ENCODE measurements around the gene ZNF221.
A peak's percentile ranks its signal among the peaks of the same experiment; 100 is the strongest.
"Not testable (repeated sequence)": the region's sequence is repeated elsewhere in the genome, so short reads cannot be mapped to it uniquely, and the experiment has no call there.

The ZNF221 gene

DNA sequence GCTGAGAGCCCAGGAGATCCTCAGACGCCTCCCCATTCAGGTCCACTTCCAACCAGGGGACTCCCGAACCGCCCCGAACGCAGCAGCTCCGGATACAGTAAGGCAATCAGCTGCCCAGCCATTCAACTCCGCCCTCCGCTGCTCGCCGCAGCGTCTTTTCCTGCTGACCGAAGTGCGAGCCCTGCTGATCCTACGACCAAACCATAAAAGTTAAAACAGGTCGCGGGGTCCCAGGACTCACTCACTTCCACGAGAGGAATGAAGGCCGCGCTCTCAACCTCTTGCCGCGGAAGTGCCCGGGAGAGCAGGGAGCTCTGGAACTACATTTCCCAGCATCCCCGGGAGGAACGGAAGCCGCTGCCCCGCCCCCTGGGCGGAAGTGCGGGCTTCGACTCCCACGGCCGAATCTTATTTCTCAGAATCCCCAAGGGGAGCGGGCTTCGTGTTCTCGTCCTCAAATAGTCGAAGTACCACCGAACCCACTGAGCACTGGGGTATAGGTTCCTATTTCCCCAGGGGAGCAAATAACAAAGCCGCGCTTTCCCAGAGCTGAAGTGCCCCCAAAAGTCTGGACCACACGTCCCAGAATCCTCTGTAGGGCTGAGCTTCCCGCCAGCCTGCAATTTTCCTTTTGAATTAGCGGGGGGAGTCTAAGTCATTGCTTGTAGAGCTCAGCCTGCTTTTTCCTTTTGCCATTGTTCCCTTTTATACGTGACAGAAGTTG lies 15.9 kb upstream of the ZNF221 start, which contains the start of gene ZNF45:
Gene ZNF45, minus strand, starts transcription at position 298 of the 724 bp plus-strand sequence. CDS start 13,097 bp downstream, outside the sequence.
- peak within 1 kb of the TSS; percentile 87 for H3K27ac ChIP-seq
- TF ChIP-seq, protein P1, sequence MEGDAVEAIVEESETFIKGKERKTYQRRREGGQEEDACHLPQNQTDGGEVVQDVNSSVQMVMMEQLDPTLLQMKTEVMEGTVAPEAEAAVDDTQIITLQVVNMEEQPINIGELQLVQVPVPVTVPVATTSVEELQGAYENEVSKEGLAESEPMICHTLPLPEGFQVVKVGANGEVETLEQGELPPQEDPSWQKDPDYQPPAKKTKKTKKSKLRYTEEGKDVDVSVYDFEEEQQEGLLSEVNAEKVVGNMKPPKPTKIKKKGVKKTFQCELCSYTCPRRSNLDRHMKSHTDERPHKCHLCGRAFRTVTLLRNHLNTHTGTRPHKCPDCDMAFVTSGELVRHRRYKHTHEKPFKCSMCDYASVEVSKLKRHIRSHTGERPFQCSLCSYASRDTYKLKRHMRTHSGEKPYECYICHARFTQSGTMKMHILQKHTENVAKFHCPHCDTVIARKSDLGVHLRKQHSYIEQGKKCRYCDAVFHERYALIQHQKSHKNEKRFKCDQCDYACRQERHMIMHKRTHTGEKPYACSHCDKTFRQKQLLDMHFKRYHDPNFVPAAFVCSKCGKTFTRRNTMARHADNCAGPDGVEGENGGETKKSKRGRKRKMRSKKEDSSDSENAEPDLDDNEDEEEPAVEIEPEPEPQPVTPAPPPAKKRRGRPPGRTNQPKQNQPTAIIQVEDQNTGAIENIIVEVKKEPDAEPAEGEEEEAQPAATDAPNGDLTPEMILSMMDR (conservative IDR thresholded peaks at IDR 0.05; ENCODE audit: low read depth), result no peak
- CTCF ChIA-PET, result interaction anchor here (0.6 to 0.8 kb wide), 4 partner anchors 16 to 660 kb away, joined by 3 to 4 read pairs (median 4); partner anchors contain the start of gene ZNF221
- POLR2A ChIA-PET (ENCODE audit: low non-redundant PET), result interaction anchor here (0.6 kb wide), 1 partner anchor 16 kb away, joined by 3 read pairs; the partner anchor contains the start of gene ZNF221
- peak; percentile 91 for DNase-seq (ENCODE audit: low spot score)

DNA sequence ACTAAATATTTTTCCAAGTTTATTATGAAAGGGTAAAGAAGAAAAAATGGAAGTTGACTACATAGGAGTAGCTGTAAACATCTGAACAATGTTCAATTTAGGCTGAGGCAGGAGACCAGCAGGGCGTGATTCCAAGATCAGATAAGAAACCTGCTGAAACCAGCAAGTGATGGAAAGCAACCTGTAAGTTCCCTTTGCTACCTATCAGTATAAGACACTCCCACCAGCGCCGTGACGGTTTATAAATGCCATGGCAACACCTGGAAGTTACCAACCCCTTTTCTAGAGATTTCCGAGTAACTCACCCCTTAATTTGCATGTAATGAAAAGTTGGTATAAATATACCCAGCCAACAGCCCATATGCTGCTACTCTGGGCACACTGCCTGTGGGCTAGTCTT lies 14.8 kb upstream of the ZNF221 start:
- TF ChIP-seq, protein P1 (conservative IDR thresholded peaks at IDR 0.05; ENCODE audit: low read depth), result no peak
- H3K27ac ChIP-seq, result no peak overlapping the region
- no peak for DNase-seq (ENCODE audit: low spot score)
- ChIA-PET CTCF (interaction anchor here (0.7 kb wide), 1 partner anchor 99 kb away, joined by 3 read pairs; no protein-coding TSS in a partner anchor), POLR2A (ENCODE audit: low non-redundant PET) (no interaction called here)

DNA sequence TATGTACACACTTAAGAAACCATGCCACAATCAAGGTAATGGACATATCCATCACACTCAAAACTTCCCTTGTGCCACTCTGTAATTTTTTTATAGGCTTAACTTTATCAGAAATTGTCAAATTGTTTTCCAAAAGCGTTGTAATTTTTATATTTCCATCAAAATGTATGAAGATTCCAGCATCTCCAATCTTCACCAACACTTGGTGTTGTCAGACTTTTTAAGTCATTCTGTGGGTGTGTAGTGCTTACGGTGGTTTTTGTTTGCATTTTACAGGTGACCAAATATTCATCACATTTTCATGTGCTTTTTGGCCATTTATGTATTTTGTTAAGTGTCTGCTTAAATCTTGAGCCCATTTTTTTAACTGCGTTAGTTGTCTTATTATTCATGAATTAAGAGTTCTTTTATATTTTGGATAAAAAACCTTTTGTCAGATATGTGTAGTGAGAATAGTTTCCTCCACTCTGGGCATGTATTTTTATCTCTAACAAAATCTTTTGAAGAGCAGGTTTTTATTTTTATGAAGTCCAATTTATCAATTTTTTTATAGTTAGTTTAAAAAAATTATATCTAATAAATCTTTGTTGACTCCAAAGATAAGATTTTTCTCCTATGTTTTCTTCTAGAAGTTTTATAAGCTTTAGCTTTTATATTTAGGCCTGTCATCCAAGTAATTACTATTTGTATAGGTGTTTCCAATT lies 11.3 kb upstream of the ZNF221 start:
- CTCF ChIA-PET, result no interaction called here
- DNase-seq (ENCODE audit: low spot score), result no peak
- TF ChIP-seq, protein P1 (conservative IDR thresholded peaks at IDR 0.05; ENCODE audit: low read depth), result no peak
- no peak overlapping the region for H3K27ac ChIP-seq
- POLR2A ChIA-PET (ENCODE audit: low non-redundant PET), result no interaction called here

DNA sequence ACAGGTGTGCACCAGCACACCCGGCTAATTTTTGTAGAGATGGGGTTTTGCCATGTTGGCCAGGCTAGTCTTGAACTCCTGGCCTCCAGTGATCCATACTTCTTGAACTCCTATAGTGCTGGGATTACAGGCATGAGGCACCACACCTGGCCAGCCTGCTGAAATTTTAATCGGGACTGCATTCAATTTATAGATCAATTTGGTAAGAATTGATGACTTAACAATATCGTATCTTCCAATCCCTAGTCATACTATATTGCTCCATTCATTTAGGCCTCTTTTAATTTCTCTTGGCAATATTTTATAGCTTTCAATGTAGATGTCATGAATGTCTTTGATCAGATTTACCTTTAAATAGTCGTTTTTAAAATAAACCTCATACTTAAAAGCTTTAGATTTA lies 10.3 kb upstream of the ZNF221 start:
- ChIA-PET CTCF (interaction anchor here (0.5 kb wide), 1 partner anchor 120 kb away, joined by 5 read pairs; no protein-coding TSS in a partner anchor), POLR2A (ENCODE audit: low non-redundant PET) (no interaction called here)
- DNase-seq (ENCODE audit: low spot score), result no peak
- TF ChIP-seq, protein P1 (conservative IDR thresholded peaks at IDR 0.05; ENCODE audit: low read depth), result no peak
- no peak overlapping the region for H3K27ac ChIP-seq

DNA sequence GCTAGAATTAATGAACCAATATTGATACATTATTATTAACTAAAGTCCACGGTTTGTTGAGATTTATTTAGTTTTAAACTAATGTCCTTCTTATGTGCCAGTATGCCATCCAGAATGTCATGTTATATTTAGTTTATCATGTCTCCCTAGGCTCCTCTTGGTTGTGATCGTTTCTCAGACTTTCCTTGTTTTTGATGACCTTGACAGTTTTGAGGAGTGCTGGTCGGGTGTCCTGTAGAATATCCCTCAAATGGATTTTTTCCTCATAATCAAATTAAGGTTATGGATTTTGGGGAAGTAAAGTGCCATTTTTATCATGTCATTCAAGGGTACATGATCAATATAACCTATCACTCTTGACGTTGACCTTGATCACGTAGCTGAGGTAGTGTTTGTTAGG lies 9.8 kb upstream of the ZNF221 start:
- CTCF ChIA-PET, result no interaction called here

DNA sequence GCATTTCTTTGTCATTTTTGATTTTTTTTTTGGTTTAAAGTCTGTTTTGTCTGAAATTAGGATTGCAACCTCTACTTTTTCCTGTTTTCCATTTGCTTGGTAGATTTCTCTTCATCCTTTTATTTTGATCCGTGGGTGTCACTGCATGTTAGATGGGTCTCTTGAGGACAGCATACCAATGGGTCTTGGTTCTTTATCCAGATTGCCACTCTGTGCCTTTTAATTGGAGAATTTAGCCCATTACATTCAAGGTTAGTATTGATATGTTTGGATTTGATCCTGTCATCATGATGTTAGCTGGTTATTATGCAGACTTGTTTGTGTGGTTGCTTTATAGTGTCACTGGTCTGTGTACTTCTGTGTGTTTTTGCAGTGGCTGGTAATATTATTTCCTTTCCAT lies 3.6 kb upstream of the ZNF221 start:
- CTCF ChIA-PET; H3K27ac ChIP-seq; DNase-seq (ENCODE audit: low spot score); POLR2A ChIA-PET (ENCODE audit: low non-redundant PET): not testable (repeated sequence)

More for the DNA sequence above, 9.8 kb upstream of the ZNF221 start:
- TF ChIP-seq, protein P1 (conservative IDR thresholded peaks at IDR 0.05; ENCODE audit: low read depth), result no peak
- POLR2A ChIA-PET (ENCODE audit: low non-redundant PET), result no interaction called here
- DNase-seq (ENCODE audit: low spot score), result no peak
- H3K27ac ChIP-seq, result no peak overlapping the region

DNA sequence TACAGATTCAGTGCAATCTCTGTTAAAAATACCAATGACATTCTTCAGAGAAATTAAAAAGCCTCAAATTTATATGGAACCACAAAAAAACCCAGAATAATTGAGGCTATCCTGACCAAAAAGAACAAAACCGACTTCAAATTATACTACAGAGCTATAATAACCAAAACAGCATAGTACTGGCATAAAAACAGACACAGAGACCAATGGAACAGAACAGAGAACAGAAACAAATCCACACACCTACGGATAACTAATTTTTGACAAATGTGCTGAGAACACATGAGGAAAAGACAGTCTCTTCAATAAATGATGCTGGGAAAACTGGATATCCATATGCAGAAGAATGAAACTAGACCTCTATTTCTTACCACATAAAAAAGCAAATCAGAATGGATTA lies 1.2 kb upstream of the ZNF221 start:
- H3K27ac ChIP-seq; POLR2A ChIA-PET (ENCODE audit: low non-redundant PET); DNase-seq (ENCODE audit: low spot score); CTCF ChIA-PET: not testable (repeated sequence)

Data from RWPE1 (cell line).